Measurements from ENCODE around the gene CFAP57. TPM values are rescaled to one million over a fixed set of nuclear protein-coding genes. Genes with fewer than 3 reads are reported as not detected.

The CFAP57 gene
- total and polyA plus RNA-seq, 2 of the 8 experiments (the other 6 are each of a cell fraction or from before 2014, with no cell fraction given) = 0.20 to 0.80 TPM

DNA sequence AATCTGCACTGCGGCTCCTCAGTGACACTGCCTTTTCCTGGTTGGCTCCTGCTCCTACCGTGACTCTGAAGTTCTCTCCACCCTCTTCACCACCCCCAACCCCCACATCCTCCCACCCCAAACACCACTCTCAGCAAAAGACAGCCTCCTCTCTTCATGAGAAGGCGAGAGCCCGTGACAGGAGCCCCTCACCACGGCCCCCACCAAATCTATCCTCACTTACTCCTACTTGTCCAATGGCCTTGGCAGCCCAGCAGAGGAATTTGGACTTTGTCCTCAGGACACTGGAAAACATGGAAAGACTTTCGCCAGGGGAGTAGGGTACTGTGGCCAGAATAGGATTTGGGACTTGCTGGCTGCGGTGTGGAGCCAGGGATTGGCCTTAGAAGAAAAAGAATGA lies 104.5 kb downstream of the CFAP57 start:
- Histone ChIP-seq H3K79me2 (ENCODE audit: control insufficient read depth in 1 of 2, insufficient read depth in 2 of 2, low read length in 2 of 2) (no peaks in the 10 kb centered on the region), H3K23ac (ENCODE audit: insufficient read length) (no peak overlapping the region), H3K4me2 (ENCODE audit: insufficient read depth in 1 of 2, low read depth in 2 of 2, low read length in 2 of 2) (no peak overlapping the region), H3K23me2 (ENCODE audit: low read depth, low read length) (no peaks in the 10 kb centered on the region), H3K56ac (replicated peaks; ENCODE audit: insufficient read length, low read depth, low read length) (no peak overlapping the region), H4K20me1 (replicated peaks in 1 of 2; ENCODE audit: control insufficient read depth in 1 of 2, insufficient read depth in 2 of 2, low read length in 2 of 2) (no peaks in the 10 kb centered on the region), H2BK12ac (ENCODE audit: low read depth, low read length) (no peak overlapping the region), H3K14ac (ENCODE audit: insufficient read length) (no peak overlapping the region), H3K9me3 (ENCODE audit: insufficient read depth in 2 of 2, low read depth in 1 of 2, low read length in 1 of 2) (no peaks in the 10 kb centered on the region), H2BK5ac (ENCODE audit: low read depth, low read length) (no peak overlapping the region), H3K9ac (replicated peaks in 1 of 4; ENCODE audit: extremely low read depth in 1 of 4, low read depth in 3 of 4, low read length in 3 of 4) (no peak overlapping the region), H2AK5ac (ENCODE audit: low read depth, low read length) (no peak overlapping the region), H3K4me1 (replicated peaks in 1 of 4; ENCODE audit: control insufficient read depth in 3 of 4, insufficient read depth in 4 of 4, low read length in 3 of 4) (peaks cover 0 to under 1% (median 0%) of the 10 kb centered on the region in 4 experiments; a peak in 1 of 7 replicates), H4K91ac (replicated peaks; ENCODE audit: insufficient read length, low read length) (no peak overlapping the region), H2AFZ (ENCODE audit: low read length) (no peak overlapping the region), H3K4me3 (ENCODE audit: extremely low read depth in 1 of 4, insufficient read depth in 2 of 4, low read depth in 3 of 4, low read length in 4 of 4) (no peak overlapping the region), H2BK120ac (replicated peaks; ENCODE audit: low read depth, low read length) (no peak overlapping the region), H2BK20ac (ENCODE audit: low read length) (no peak overlapping the region), H3K79me1 (ENCODE audit: low read depth, low read length) (peaks cover 2% of the 10 kb centered on the region), H2BK15ac (ENCODE audit: low read length) (no peak overlapping the region), H3K36me3 (ENCODE audit: control insufficient read depth in 2 of 4, insufficient read depth in 4 of 4, low read length in 3 of 4) (peaks cover 2 to 12% (median 6%) of the 10 kb centered on the region in 4 experiments; a peak in 6 of 8 replicates), H4K8ac (ENCODE audit: extremely low read depth, insufficient read depth, low read length) (no peak overlapping the region), H3K27me3 (replicated peaks in 1 of 4; ENCODE audit: control insufficient read depth in 3 of 4, extremely low read depth in 1 of 4, insufficient read depth in 3 of 4, low read length in 3 of 4) (no peaks in the 10 kb centered on the region), H3K27ac (ENCODE audit: low read depth, low read length) (no peak overlapping the region), H4K5ac (ENCODE audit: insufficient read length, low read depth, low read length) (no peak overlapping the region), H3K4ac (replicated peaks; ENCODE audit: insufficient read length, low read depth, low read length) (no peak overlapping the region), H3K18ac (ENCODE audit: extremely low read depth, low read length) (no peak overlapping the region)
- CTCF ChIA-PET (ENCODE audit: partially characterized antibody) = interaction anchor here (0.7 to 2.7 kb wide), 4 partner anchors 9 to 135 kb away, joined by 3 to 10 read pairs (median 4); partner anchors contain the start of genes C1orf210 and CDC20
- DNase-seq (ENCODE audit: low read depth in 1 of 2, low spot score in 2 of 2) (no peak), FAIRE-seq (no peak)
- 93% methylated on average over 7 of the region's 7 CpGs; no CpG with 5 or more reads in 1 of the 2 experiments for WGBS, 2 experiments (ENCODE audit: extremely low coverage in 1 of 2, insufficient coverage in 1 of 2, insufficient read length in 1 of 2, insufficient replicate concordance in 2 of 2, low coverage in 1 of 2, low lambda C conversion rate in 2 of 2, missing lambda C conversion rate in 1 of 2)
- POLR2A ChIA-PET (ENCODE audit: partially characterized antibody) = interaction anchor here (1.3 to 2.0 kb wide), 6 partner anchors 9 to 82 kb away, joined by 3 to 7 read pairs (median 4); partner anchors contain the start of genes C1orf210, CDC20 and TIE1
- no peak for TF ChIP-seq NANOG (IDR thresholded peaks at IDR 0.05; ENCODE audit: insufficient read depth, low read depth, low read length, poor library complexity, severe bottlenecking)
- no peak for TF ChIP-seq SP2 (IDR thresholded peaks at IDR 0.05; ENCODE audit: low read length)
- TF ChIP-seq SIRT6 (IDR thresholded peaks at IDR 0.05; ENCODE audit: low read length) = no peak
- TF ChIP-seq MAFK (IDR thresholded peaks at IDR 0.05; ENCODE audit: low read depth, low read length) = no peak
- TF ChIP-seq TEAD4 (IDR thresholded peaks at IDR 0.05; ENCODE audit: low read depth, low read length) = no peak
- no peak for TF ChIP-seq HDAC6 (IDR thresholded peaks at IDR 0.05; ENCODE audit: low read depth, low read length)
- no peak for TF ChIP-seq SRF (IDR thresholded peaks at IDR 0.05; ENCODE audit: low read depth, low read length)
- no peak for TF ChIP-seq SUZ12 (IDR thresholded peaks at IDR 0.05; ENCODE audit: low read length)
- no peak for TF ChIP-seq CHD1 (IDR thresholded peaks at IDR 0.05; ENCODE audit: low read depth, low read length)
- TF ChIP-seq SIX5 (IDR thresholded peaks at IDR 0.05; ENCODE audit: low read depth, low read length) = no peak
- TF ChIP-seq, protein P1, sequence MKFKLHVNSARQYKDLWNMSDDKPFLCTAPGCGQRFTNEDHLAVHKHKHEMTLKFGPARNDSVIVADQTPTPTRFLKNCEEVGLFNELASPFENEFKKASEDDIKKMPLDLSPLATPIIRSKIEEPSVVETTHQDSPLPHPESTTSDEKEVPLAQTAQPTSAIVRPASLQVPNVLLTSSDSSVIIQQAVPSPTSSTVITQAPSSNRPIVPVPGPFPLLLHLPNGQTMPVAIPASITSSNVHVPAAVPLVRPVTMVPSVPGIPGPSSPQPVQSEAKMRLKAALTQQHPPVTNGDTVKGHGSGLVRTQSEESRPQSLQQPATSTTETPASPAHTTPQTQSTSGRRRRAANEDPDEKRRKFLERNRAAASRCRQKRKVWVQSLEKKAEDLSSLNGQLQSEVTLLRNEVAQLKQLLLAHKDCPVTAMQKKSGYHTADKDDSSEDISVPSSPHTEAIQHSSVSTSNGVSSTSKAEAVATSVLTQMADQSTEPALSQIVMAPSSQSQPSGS (IDR thresholded peaks at IDR 0.05; ENCODE audit: low read length) = no peak
- TF ChIP-seq GABPA (IDR thresholded peaks at IDR 0.05; ENCODE audit: borderline replicate concordance, insufficient read depth, low read length) = no peak
- no peak for TF ChIP-seq POU5F1 (IDR thresholded peaks at IDR 0.05; ENCODE audit: low read depth, low read length)

Data from H1 (cell line).